GM18868 (cell line): ENCODE results near the gene HDAC10.

Experiments used
- ATAC-seq: cut with Tn5 transposase; IDR thresholded peaks from one replicate; pipeline ENCODE4 v1.9.1; 2021; ENCODE audit warnings: mild to moderate bottlenecking, moderate library complexity; ENCODE audit not compliant: unreplicated experiment

HDAC10 gene

DNA sequence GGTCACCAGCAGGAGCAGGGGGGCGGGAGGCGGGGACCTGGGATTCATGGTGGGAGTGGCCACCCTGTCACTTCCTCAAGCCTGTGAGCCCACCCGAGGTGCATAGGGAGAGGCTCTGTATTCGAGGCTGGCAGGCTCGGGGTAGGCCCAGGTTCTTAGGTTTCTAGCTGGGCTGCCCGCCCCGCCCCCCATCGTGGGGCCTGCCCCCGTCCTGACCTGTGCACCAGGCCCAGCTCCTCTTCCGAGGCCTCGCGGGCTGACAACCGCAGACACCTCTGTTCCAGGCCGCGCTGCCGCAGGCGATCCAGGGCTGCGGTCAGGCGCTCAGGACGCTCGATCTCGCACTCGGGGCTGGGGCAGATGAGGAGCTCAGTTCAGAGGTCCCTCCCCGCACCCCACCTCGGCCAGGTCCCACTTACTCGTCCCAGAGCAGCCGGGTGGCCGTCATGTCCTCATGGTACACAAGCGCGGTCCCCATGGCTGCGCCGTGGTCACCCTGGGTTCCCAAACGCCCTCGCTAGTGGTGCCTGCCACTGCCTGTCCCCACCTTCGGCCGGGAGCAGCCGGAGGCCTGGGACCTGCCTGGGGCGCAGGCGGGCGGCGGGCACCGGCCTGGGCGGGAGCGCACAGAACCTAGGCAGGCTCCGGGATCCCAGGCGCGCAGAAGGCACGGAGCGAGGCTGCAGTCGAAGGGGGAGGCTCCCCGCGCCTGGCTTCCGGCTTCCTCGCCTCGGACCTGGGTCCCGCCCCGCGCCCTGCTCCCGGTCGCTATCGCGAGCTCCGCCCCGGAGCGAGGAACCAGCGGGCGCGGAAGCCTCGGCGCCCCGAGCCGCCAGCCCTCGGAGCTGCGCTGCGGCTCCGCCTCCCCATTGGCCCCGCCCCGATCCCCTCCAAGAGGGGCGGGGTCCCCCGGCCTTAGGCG lies at the start of gene HDAC10:
Gene HDAC10 (minus strand): TSS at position 711 of the 922 bp plus-strand sequence. CDS start 233 bp downstream, at position 478.
- ATAC-seq, result peak; percentile 57

DNA sequence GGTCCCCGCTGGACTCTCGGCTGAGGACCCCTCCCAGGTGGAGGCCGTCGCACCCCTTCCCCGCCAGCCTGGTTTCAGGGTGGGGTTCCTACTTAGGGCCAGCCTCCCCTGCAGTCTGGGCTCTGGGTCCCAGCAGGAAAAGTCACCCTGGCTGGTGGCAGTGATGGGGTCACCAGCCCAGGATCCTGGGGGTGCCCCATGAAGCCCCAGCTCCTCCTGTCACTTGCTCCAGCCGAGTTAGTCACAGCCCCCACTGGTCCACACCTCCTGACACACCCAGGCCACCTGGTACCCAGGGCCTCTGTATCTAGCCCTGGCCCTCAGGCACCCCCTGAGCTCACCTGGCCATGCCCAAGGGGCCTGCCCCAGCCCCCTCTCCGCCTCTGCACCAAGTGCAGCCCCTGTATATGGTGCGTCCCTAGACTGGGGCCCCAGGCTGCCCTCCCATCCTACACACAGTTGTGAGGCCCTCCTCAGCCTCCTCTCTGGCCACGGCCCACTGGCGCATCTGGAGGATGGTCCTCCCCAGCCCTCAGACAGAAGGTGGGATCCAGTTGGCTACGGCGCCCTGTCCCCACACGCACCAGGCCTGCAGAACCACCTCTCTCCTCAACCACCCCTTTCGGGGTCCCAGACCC lies 49.7 kb upstream of the HDAC10 start:
- no peak for ATAC-seq

DNA sequence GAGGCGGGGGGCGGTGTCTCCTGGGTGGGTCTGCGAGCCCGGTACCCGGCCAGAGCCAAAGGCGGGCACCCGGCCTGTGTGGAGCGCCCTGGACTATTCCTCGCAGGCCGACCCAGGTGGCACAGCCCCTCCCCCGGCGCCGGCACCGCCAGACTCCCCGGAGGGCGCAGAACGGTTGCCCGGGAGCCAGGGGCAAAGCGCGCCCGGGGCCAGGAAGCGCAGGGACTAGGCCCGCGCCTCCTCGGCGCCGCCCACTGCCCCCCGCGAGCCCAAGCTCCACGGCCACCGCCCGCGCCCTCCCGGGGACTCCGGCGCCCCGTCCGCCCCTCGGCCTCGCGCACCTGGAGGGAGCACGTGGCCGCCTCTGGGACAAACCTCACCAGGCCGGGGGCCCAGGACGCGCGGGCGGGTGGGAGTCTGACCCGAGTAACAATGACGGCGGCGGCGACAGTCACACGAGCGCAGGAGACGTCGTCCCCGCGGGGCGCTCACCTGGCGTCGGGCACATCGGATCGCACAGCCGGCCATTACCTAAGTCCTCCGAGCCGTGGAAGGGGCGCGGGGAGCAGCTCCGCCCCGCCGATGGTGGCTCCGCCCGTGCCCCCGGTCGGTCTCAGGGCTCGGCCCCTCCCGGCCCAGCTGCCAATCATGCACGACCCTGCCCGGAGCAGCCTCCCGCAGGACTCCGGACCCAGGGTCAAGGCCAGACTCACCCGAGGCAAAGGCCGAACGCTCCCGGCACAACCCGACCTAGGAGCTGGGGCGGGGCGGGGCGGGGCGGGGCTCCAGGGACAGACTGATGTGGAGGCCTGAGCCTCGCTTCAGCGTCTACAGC lies 48.9 kb upstream of the HDAC10 start:
- ATAC-seq, result no peak

GRCh38 chr22:50298937-50299784 lies 48.1 kb upstream of the HDAC10 start:
- ATAC-seq, result no peak

GRCh38 chr22:50298266-50298637 lies 47.2 kb upstream of the HDAC10 start:
- ATAC-seq, result no peak

DNA sequence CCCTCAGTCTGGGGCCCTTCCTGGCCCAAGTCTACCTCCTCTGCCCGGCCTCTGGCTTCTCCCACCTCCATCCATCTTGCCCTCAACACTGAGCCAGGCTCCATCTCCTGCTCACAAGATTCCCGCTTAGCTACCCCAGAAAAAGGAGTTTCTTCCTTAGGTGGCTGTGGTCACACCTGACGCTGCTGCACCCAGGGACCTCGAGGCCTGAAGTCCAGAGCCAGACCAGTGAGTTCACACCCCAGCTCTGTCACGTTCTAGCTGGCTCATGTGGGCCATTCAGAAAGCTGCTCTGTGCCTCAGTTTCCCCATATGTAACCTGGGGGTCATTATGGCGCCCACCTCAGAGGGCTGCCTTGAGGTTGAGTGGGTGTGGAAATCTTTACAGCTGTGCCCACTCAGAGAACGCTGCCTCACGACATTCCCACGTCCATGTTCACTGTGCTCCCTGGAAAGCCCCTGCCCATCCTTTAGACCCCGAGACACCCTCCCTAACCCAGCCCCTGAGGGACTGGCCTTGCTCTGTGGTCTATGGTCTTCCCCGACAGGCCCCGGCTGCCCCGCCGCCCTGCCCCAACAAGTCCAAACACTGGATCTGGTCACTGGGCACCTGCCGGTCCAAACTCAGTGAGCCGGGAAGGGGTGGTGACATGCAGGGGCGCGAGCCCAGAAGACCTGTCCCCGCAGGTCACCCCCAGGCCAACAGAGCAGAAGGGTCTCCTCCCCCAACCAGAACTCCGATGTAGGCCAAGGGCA lies 46.6 kb upstream of the HDAC10 start:
- ATAC-seq, result no peak

GRCh38 chr22:50296658-50297490 lies 45.8 kb upstream of the HDAC10 start:
- ATAC-seq, result no peak

DNA sequence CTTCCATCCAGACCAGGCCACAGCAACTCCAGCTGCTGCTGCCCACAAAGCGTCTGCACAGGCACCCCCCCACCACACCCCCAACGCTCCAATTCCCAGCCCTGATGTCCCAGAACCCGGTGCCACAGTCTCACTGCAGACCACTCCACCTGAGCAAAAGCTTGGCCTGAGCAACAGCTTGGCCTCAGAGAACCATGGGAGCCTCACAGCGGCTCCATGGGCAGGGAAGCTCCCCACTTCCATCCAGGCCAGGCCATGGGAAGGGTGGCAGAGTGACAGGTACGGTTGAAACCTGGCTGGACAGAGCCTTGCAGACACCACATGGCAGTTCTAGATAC lies 43.2 kb upstream of the HDAC10 start:
- no peak for ATAC-seq

GRCh38 chr22:50293441-50294318 lies 42.6 kb upstream of the HDAC10 start:
- ATAC-seq, result no peak

DNA sequence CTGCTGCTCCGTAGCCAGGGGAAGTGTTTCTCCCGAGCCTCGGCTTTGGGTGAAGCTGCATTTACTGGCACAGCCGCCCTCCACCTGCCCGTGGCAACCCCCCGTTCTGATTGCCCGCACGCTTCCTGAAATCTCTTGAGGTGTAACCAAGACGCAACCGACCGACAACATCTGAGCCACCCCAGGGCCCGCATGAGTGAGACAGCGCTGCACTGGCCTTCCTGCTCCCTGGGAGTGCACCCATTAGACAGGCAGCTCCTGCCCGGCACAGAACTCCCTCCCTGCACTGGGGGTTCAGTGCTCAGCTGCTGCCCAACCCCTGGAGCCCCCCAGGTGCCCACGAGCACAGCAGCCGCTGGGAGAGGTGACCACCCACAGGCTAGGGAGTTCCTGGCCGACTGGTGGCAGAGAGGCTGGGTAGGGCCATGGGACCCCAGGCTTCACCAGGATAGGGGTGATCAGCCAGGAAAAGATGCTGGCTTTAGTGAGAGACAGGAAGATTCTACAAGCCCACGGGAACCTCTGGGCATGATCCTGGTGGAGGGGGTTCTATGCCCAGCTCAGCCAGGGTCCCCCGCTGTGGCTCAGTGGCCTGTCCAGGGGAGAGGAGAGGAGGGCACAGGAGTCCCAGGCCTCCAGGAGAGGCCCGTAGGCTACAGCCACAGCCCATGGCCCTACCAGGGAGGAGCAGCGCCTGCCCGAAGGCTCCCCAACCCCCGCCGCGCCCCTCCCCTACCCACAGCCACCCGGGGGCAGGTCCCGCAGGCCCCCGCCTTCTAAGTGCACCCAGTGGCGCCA lies 41.8 kb upstream of the HDAC10 start:
- peak; percentile 38 for ATAC-seq

DNA sequence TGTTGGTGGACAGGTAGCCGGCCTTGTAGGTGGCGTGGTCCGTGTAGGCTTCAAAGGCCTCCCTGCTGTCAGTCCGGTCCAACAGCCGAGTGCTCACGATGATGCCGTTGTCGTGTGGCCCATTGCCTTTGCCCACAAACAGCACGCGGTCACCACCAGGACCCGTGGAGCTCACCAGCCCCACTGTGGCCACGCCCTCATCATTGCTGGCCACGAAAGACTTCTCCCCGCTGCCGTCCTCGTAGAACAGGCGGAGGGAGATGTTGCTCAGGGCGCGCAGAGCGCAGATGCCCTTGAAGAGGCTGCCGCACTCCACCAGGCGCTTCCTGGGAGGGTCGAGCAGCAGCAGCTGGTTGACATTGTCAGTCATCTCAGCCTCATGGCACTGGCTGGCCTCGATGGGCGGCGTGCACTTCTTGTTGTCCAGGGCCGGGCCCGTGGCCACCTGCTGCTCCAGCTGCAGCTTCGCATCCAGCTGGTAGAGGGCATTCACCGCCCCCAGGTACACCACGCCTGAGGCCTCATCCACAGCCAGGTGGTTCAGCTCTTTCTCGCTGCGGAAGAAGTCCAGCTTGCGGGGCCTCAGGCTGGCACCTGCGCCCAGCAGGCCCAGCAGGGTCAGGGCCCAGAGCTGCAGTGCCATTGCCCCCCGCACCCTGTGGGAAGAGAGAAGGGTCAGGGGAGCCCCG lies 39.0 kb upstream of the HDAC10 start:
- no peak for ATAC-seq

DNA sequence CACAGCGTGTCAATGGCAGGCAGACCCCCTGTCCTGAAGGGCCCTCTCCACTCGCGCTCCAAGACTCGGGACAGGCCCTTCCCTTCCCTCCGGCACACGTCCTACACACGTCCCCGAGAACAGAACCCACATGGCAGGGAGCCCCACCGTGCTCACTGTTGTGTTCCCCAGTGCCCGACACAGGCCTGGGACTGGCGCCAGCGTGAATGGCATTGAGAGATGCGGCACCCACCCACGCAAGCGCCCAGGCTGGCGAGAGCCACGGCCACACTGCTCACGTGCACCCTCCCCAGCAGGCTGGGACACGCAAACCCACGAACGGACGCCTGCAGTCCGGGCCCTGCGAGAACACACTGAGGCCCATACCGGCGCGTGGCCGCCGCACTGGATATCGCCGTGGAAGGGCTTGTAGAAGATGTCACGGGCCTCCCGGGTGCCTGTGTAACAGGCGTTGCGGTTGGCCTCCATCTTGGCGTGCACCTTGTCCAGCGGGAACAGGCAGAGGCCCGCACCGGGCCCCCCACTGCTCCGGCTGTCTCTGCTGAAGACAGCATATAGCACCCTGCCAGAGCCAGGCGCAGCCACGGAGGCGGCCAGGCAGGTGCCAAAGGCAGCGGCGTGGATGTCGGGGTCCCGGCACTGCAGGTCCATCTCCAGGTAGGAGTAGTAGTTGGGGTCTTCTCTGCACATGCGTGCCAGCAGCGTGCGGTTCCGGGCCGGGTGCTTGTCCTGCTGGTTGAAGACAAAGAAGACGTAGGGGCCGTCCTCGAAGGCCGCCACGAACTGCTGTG lies 38.3 kb upstream of the HDAC10 start:
- ATAC-seq, result no peak

DNA sequence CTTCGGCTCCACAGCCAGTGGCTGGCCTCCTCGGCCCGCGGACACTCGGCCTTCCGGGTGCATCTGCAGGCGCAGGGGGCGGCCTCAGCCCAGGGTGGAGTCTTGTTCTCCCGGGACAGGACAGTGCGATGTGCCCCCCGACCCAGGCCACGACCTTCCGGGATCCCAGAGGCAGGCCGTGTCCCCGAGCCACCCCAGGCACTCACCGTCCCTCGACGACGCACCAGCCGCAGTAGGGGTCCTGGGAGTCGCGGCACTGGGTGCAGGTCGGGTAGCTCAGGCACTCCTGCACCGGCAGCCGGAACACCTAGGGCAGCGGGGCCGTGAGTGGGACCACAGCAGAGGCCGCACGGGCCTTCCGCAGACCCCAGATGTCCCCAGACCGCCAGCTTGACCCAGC lies 36.7 kb upstream of the HDAC10 start:
- ATAC-seq, result no peak

- no peak for ATAC-seq
Measured at GRCh38 chr22:50286701-50287318, 35.7 kb upstream of the HDAC10 start.

- ATAC-seq, result no peak
Measured at GRCh38 chr22:50286275-50286674, 35.2 kb upstream of the HDAC10 start.
